ENCODE data around the gene ASAP2.

DNA sequence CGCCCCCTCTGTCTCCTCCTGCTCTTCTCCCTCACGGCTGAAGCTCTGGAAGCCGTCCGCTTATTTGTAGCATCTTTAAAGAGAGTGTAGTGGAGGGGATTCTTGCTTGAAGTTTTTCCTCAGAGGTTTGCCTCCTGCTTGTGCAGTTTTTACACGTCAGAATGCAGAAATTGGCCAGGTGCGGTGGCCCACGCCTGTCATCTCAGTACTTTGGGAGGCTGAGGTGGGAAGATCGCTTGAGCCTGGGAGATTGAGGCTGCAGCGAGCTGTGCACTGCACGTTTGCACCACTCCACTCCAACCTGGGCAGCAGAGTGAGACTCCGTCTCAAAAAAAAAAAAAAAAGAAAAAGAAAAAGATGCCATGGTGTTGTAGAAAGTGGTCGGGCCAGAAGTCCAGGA lies 147.7 kb downstream of the ASAP2 start:
- no peak for TF ChIP-seq CTCF (conservative IDR thresholded peaks at IDR 0.05; ENCODE audit: low read length)
- TF ChIP-seq EZH2phosphoT487 (IDR thresholded peaks at IDR 0.05; ENCODE audit: borderline replicate concordance, low read depth, low read length) = no peak
